GM12878 (cell line): ENCODE measurements around the gene ELSPBP1. TPM values are rescaled to one million over a fixed set of nuclear protein-coding genes. Genes with fewer than 3 reads are reported as not detected.

Source experiments
- ATAC-seq: fragments of 200-7000 bp; cut with Tn5 transposase; 3 replicates; pipeline ENCODE4 v1.9.1; 2020; ENCODE audit warnings: mild to moderate bottlenecking, moderate library complexity
- BruUV-seq: library from RNA; stranded (reverse); fragments of 400-500 nt; replicated peaks from 2 replicates; lab custom pipeline; 2021; lab: Mats Ljungman, UMichigan
- CTCF ChIA-PET: fragments of 300-600 bp; sonication (Branson Sonifier 250); formaldehyde crosslinking; extraction: SDS; loops from one replicate; lab custom pipeline; 2021; ENCODE audit warnings: inconsistent platforms; lab: Yijun Ruan, JAX
- POLR2A ChIA-PET: fragments of 350-600 bp; formaldehyde crosslinking; extraction: SDS; loops from one replicate; lab custom pipeline; 2021; ENCODE audit warnings: inconsistent platforms; lab: Charles Lee
- RAD21 ChIA-PET: fragments of 300-600 bp; sonication (Branson Sonifier 250); formaldehyde crosslinking; loops from one replicate; lab custom pipeline; 2023; ENCODE audit warnings: antibody characterized with exemption; ENCODE audit not compliant: unreplicated experiment; lab: Charles Lee
- SMC1A ChIA-PET: fragments of 300-600 bp; sonication (Branson Sonifier 250); formaldehyde crosslinking; loops from one replicate; lab custom pipeline; 2023; ENCODE audit not compliant: unreplicated experiment, uncharacterized antibody; lab: Charles Lee
- DNase-seq: peaks from one replicate; pipeline ENCODE4 v3.0.0-alpha.2; 2011; ENCODE audit warnings: low read depth, low spot score
- FAIRE-seq: peaks from 3 replicates; lab custom pipeline; 2011; peaks lifted over from hg19 to GRCh38; lab: Jason Lieb, UNC
- H2AFZ ChIP-seq: 2 replicates; pipeline ENCODE4 v1.6.0; 2011; ENCODE audit warnings: low read depth, low read length, control low read depth; ENCODE audit not compliant: control insufficient read depth
- H3K27ac ChIP-seq: 2 replicates; pipeline ENCODE4 v1.5.1; 2011; ENCODE audit warnings: control low read depth; ENCODE audit not compliant: control insufficient read depth, insufficient read depth
- H3K27me3 ChIP-seq, 2 experiments: replicated peaks in 1 of 2; 2 replicates each; pipeline versions ENCODE4 v1.6.0 to v1.6.1; 2011; ENCODE audit warnings: low read length in 1 of 2; ENCODE audit not compliant: control insufficient read depth in 2 of 2, insufficient read depth in 2 of 2
- H3K36me3 ChIP-seq, 2 experiments: 2 replicates each; pipeline ENCODE4 v1.5.1; 2011; ENCODE audit warnings: low read length in 1 of 2; ENCODE audit not compliant: control insufficient read depth in 2 of 2, insufficient read depth in 2 of 2
- H3K4me1 ChIP-seq: 2 replicates; pipeline ENCODE4 v1.6.1; 2011; ENCODE audit warnings: mild to moderate bottlenecking, low read length, moderate library complexity, mixed read lengths; ENCODE audit not compliant: control insufficient read depth, insufficient read depth
- H3K4me2 ChIP-seq: 2 replicates; pipeline ENCODE4 v1.6.0; 2011; ENCODE audit warnings: control low read depth; ENCODE audit not compliant: control insufficient read depth, insufficient read depth
- H3K4me3 ChIP-seq: fragments of 200-600 bp; sonication (generic); 2 replicates; pipeline ENCODE4 v1.5.1; 2016
- H3K79me2 ChIP-seq: 2 replicates; pipeline ENCODE4 v1.6.0; 2011; ENCODE audit warnings: low read length; ENCODE audit not compliant: control insufficient read depth, insufficient read depth
- H3K9ac ChIP-seq: 2 replicates; pipeline ENCODE4 v1.8.0; 2011; ENCODE audit warnings: low read length, control low read depth, mixed read lengths; ENCODE audit not compliant: control insufficient read depth, insufficient read depth
- H3K9me3 ChIP-seq: replicated peaks from 3 replicates; pipeline ENCODE4 v1.5.1; 2011; ENCODE audit warnings: mild to moderate bottlenecking, low read length; ENCODE audit not compliant: control insufficient read depth, insufficient read depth
- H4K20me1 ChIP-seq: 2 replicates; pipeline ENCODE4 v1.6.0; 2011; ENCODE audit not compliant: control insufficient read depth, insufficient read depth
- ATF2 ChIP-seq: IDR thresholded peaks from 2 replicates; pipeline ENCODE4 v1.6.1; 2012; ENCODE audit warnings: low read length, inconsistent platforms
- CREB1 ChIP-seq: IDR thresholded peaks from 2 replicates; pipeline ENCODE4 v1.6.1; 2012; ENCODE audit warnings: low read depth, mild to moderate bottlenecking, inconsistent platforms
- DPF2 ChIP-seq: fragments of 450-650 bp; IDR thresholded peaks from 2 replicates; pipeline ENCODE4 v1.6.1; 2017; ENCODE audit warnings: mild to moderate bottlenecking
- EZH2 ChIP-seq: IDR thresholded peaks from 2 replicates; pipeline ENCODE4 v1.6.1; 2012; ENCODE audit warnings: low read depth, mild to moderate bottlenecking, control low read depth, inconsistent platforms, low read length, borderline replicate concordance; ENCODE audit not compliant: control insufficient read depth
- HDAC6 ChIP-seq: fragments of 200-600 bp; sonication (generic); IDR thresholded peaks from one replicate; pipeline ENCODE4 v1.8.0; 2017; ENCODE audit warnings: antibody characterized with exemption; ENCODE audit not compliant: unreplicated experiment
- IRF3 ChIP-seq: fragments of 450-650 bp; IDR thresholded peaks from 2 replicates; pipeline ENCODE4 v1.6.1; 2014; ENCODE audit warnings: mild to moderate bottlenecking
- IRF4 ChIP-seq: IDR thresholded peaks from 2 replicates; pipeline ENCODE4 v1.6.1; 2011; ENCODE audit warnings: low read depth, low read length
- MXI1 ChIP-seq: fragments of 150-350 bp; IDR thresholded peaks from 2 replicates; pipeline ENCODE4 v1.6.1; 2011; ENCODE audit warnings: low read depth, mild to moderate bottlenecking, inconsistent platforms, low read length, improper control_type of control experiment
- NKRF ChIP-seq: fragments of 450-650 bp; conservative IDR thresholded peaks from 2 replicates; pipeline ENCODE4 v1.6.1; 2017; ENCODE audit warnings: mild to moderate bottlenecking, moderate library complexity
- NR2C2 ChIP-seq: IDR thresholded peaks from 2 replicates; pipeline ENCODE4 v1.6.1; 2011; ENCODE audit warnings: borderline replicate concordance, low read depth; ENCODE audit not compliant: control insufficient read depth, insufficient read length
- POLR2AphosphoS2 ChIP-seq: IDR thresholded peaks from 2 replicates; pipeline ENCODE4 v1.6.1; 2011; ENCODE audit warnings: low read depth, mild to moderate bottlenecking, low read length, improper control_type of control experiment, moderate library complexity
- SMARCA5 ChIP-seq: fragments of 450-650 bp; IDR thresholded peaks from 2 replicates; pipeline ENCODE4 v1.6.1; 2017; ENCODE audit warnings: mild to moderate bottlenecking
- SMC3 ChIP-seq: IDR thresholded peaks from 2 replicates; pipeline ENCODE4 v1.6.1; 2011; ENCODE audit warnings: low read length, improper control_type of control experiment, borderline replicate concordance
- SREBF1 ChIP-seq: IDR thresholded peaks from 2 replicates; pipeline ENCODE4 v1.6.1; 2012; ENCODE audit warnings: mild to moderate bottlenecking, low read length
- ZBTB33 ChIP-seq: fragments of 450-650 bp; IDR thresholded peaks from 2 replicates; pipeline ENCODE4 v1.6.1; 2017; ENCODE audit warnings: mild to moderate bottlenecking
- ZNF274 ChIP-seq: IDR thresholded peaks from one replicate; pipeline ENCODE4 v1.8.0; 2011; ENCODE audit not compliant: insufficient read length, insufficient read depth
- ZNF384 ChIP-seq: IDR thresholded peaks from 2 replicates; pipeline ENCODE4 v1.6.1; 2012; ENCODE audit warnings: low read depth, mild to moderate bottlenecking, low read length, improper control_type of control experiment, borderline replicate concordance
- ZNF622 ChIP-seq: fragments of 450-650 bp; IDR thresholded peaks from 2 replicates; pipeline ENCODE4 v1.6.1; 2017; ENCODE audit warnings: mild to moderate bottlenecking, inconsistent platforms
- WGBS: methylation state at CpG from one replicate; pipeline ENCODE4 v1.1.6; 2016; ENCODE audit warnings: low lambda C conversion rate; ENCODE audit not compliant: insufficient replicate concordance, insufficient coverage; ENCODE audit errors: missing lambda C conversion rate; 5-methylcytosine and 5-hydroxymethylcytosine counted together
- in situ Hi-C: fragments of 300-500 bp; cut with MboI; formaldehyde crosslinking; loops from 9 replicates; pipeline ENCODE4 v1.14.3; 2018; ENCODE audit warnings: mixed read lengths
- intact Hi-C: fragments of 100-400 bp; cut with micrococcal nuclease; formaldehyde crosslinking; loops from one replicate; pipeline ENCODE4 v1.14.2; 2022; ENCODE audit not compliant: unreplicated experiment
- polyA plus RNA-seq, 11 experiments: library from polyadenylated mRNA; depleted of rRNA in 4 of 11; unstranded in 6 of 11; stranded (reverse) in 5 of 11; fragments of >200 nt; fragmentation: Nextera tagmentation in 4 of 11; fragmentation: Illumina TruSeq in 1 of 11; extraction: Ambion mirVana in 4 of 11; extraction: Trizol in 1 of 11; gene quantifications; 1 replicate in 1 of 11; 2 replicates in 10 of 11; pipeline versions ENCODE4 v1.2.1 to v1.2.3, GENCODE V29; 2011 to 2016; ENCODE audit warnings: inconsistent platforms in 2 of 11, missing spikeins in 2 of 11, low read depth in 1 of 11
- total RNA-seq, 4 experiments: library from RNA; depleted of rRNA in 3 of 4; stranded (reverse); fragments of >200 nt in 3 of 4; fragmentation: Illumina TruSeq in 1 of 4; extraction: Trizol in 1 of 4; gene quantifications; 2 replicates each; pipeline versions ENCODE4 v1.2.1 to v1.2.3, GENCODE V29; 2013 to 2021

The ELSPBP1 gene
- total and polyA plus RNA-seq, 10 of the 15 experiments (the other 5 are each of a cell fraction or from before 2014, with no cell fraction given) = not detected

- ChIA-PET CTCF (no interaction called here), POLR2A (no interaction called here), SMC1A (no interaction called here), RAD21 (no interaction called here)
- intact Hi-C loops = no loop called here
- in situ Hi-C loops = no loop called here
- ATAC-seq (no peak), FAIRE-seq (no peak), DNase-seq (no peak)
- Histone ChIP-seq H3K27me3 (no peaks in the 10 kb centered on the region), H2AFZ (no peak overlapping the region), H3K36me3 (no peaks in the 10 kb centered on the region), H4K20me1 (no peaks in the 10 kb centered on the region), H3K9ac (no peak overlapping the region), H3K27ac (no peak overlapping the region), H3K79me2 (no peaks in the 10 kb centered on the region), H3K4me1 (no peaks in the 10 kb centered on the region), H3K4me3 (no peak overlapping the region), H3K4me2 (no peak overlapping the region), H3K9me3 (no peaks in the 10 kb centered on the region)
- BruUV-seq = no TSS peak
- 29% methylated on average over 7 of the region's 7 CpGs for WGBS
- TF ChIP-seq MXI1 (no peak), ZNF274 (no peak), IRF4 (no peak), ZNF384 (no peak), CREB1 (no peak), DPF2 (no peak), ZBTB33 (no peak), ATF2 (no peak), IRF3 (no peak), NKRF (no peak), HDAC6 (no peak), NR2C2 (no peak), SMARCA5 (no peak), SMC3 (no peak), POLR2AphosphoS2 (no peak), SREBF1 (no peak), ZNF622 (no peak), EZH2 (no peak)
These were observed 35.0 kb downstream of the ELSPBP1 start for GRCh38 chr19:48029431-48029830.
